ENCODE measurements around the gene TMED10. TPM values are rescaled to one million over a fixed set of nuclear protein-coding genes. Genes with fewer than 3 reads are reported as not detected.

Gene TMED10
- total RNA-seq, 1 donor from 2014 or later = 179 TPM

DNA sequence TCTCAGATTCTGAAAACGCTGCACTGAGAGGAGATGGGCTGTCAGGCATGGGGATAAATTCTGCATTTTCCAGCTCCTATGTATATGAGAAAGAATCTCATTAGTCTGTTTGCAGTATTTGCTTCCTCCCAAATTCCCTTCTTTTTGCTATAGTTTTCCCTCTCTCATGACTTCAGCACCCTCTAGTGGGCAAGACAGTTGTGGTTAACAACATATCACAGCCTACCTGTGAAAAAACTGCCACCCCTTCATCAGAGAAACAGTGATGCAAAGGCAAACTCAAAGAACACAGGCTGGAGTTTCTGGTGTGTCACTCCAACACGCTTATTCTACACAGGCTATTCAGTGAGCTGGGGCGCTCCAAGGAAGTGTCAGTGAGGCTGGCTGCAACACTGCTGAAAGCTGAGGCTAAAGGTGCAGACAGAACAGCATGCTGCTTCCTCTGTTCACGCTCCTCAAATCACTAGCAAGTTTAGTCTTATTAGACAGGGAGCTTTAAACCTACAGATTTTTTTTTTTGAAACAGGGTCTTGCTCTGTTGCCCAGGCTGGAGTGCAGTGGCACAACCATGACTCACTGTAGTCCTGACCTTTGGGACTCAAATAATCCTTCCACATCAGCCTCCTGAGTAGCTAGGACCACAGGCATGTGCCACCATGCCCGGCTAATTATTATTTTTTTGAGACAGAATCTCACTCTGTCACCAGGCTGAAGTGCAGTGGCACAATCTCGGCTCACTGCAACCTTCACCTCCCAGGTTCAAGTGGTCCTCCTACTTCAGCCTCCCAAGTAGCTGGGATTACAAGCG, 87.6 kb downstream of the TMED10 start:
- peak; percentile 69 for DNase-seq (ENCODE audit: low spot score)

DNA sequence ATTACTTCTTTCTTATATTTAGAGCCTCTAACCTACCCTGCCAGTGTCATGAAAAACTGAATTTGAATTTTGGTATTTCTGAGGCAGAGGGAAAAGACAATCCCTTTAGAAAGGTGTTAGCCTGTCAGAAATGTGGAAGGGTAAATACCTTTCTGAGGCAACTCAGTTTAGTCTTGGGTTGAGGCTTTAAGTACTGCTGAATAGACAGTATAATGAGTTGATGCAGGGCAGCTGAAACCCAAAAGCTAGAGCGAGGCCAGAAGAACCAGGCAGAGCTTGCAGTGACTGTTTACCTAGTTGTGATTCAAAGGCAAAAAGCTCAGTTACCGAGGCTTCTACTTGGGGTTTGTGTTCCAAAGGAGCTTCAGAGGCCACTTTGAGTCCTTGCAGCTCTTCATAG, 88.3 kb downstream of the TMED10 start:
- no peak for DNase-seq (ENCODE audit: low spot score)

GRCh38 chr14:75084513-75084912, 91.9 kb downstream of the TMED10 start:
- DNase-seq (ENCODE audit: low spot score) = no peak

- no peak for DNase-seq (ENCODE audit: low spot score)
Measured at GRCh38 chr14:75083271-75083670, 93.1 kb downstream of the TMED10 start.

DNA sequence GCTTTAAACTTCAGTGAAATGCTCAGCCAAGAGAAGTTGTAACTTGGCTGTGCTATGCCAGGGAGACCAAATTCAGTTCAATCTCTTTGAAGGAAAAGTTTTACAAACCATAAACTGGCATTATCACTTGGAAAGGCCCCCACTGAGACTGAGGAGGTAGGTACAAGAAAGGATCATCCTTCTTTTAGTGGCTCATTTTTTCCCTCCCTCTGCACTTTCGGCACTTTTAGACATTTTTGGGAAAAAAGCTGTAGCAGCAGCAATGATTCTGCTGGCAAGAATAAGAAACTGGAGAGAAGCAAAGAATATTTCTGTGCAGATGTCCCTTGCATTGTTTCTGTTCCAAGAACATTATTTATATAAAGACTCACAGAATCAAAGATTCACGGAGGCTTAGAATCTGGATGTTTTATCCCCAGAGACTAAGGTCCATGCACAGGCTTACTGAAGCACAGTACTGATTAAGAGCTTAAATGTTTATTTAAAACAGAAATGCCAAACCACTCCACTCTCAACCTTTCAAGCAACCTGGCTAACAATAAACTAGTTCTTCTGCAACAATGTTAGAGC, 94.7 kb downstream of the TMED10 start:
- DNase-seq (ENCODE audit: low spot score) = peak; percentile 69

Other genes starting within 250 kb of the TMED10 start
- gene PGF, start 221.0 kb downstream of the TMED10 start, total RNA-seq (ENCODE audit: insufficient read depth, low replicate concordance) = 9.4 TPM
- gene EIF2B2, start 173.7 kb downstream of the TMED10 start, total RNA-seq (ENCODE audit: insufficient read depth, low replicate concordance) = 30.1 TPM
- gene MLH3, start 125.1 kb downstream of the TMED10 start, total RNA-seq (ENCODE audit: insufficient read depth, low replicate concordance) = 55.6 TPM
- gene ACYP1, start 112.6 kb downstream of the TMED10 start, total RNA-seq (ENCODE audit: insufficient read depth, low replicate concordance) = 14.2 TPM
- gene ZC2HC1C, start 107.0 kb downstream of the TMED10 start, total RNA-seq (ENCODE audit: insufficient read depth, low replicate concordance) = 0.48 TPM
- 61.9 TPM for gene NEK9, start 49.6 kb downstream of the TMED10 start, total RNA-seq (ENCODE audit: insufficient read depth, low replicate concordance)
- 1,307 TPM for gene FOS, start 102.2 kb upstream of the TMED10 start, total RNA-seq (ENCODE audit: insufficient read depth, low replicate concordance)

Data from umbilical cord (tissue), 2 donors.